Measurements from ENCODE around the gene CLDN10.
"Not testable (repeated sequence)": the region's sequence is repeated elsewhere in the genome, so short reads cannot be mapped to it uniquely, and the experiment has no call there.

CLDN10 gene

GRCh38 chr13:95552539-95553441 lies at the start of gene CLDN10:
Gene CLDN10, plus strand, starts transcription at chr13:95552720. Its CDS starts 34 bp downstream, at chr13:95552754.
- DNase-seq = no peak

- no peak for DNase-seq
Measured at GRCh38 chr13:95503662-95504061, 48.9 kb upstream of the CLDN10 start.

GRCh38 chr13:95505265-95505664 lies 47.3 kb upstream of the CLDN10 start:
- DNase-seq = no peak

GRCh38 chr13:95505986-95506385 lies 46.5 kb upstream of the CLDN10 start:
- no peak for DNase-seq

DNA sequence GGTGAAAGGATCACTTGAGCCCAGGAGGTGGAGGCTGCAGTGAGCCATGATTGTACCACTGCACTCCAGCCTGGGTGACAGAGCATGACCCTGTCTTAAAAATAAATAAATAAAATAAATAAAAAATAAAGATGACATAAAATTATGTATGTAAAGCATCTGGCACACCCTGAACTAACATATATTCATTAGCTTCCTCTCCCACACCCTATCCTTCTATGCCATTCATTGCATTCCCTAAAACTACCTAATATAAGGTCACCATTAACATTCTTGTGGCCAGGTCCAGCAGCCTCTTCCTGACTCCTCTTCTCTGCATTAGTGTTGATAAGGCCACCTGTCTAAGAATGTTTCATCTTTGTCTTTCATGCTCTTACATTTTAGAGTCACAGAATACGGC lies 44.5 kb upstream of the CLDN10 start:
- DNase-seq = no peak

DNA sequence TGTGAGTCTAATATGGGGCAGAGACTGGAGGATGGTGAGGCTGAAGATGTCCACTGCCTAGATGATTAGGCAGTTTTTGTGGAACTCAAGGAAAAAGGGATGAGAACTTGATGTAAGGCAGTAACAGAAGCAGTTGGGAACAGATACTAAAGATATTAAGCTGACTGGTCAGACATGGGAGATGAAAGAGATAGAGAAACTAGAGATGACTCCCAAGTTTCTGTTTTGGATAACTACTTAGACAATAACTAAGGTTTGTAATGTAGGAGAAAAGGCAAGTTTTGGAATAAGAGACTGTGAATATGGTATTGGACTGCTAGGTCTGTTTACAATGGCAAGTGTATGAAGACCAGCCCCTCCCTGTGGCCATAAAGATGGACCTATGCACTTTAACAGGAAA lies 43.5 kb upstream of the CLDN10 start:
- no peak for DNase-seq

- no peak for DNase-seq
Measured at GRCh38 chr13:95509521-95510310, 42.8 kb upstream of the CLDN10 start.

GRCh38 chr13:95510950-95511349 lies 41.6 kb upstream of the CLDN10 start:
- no peak for DNase-seq

DNA sequence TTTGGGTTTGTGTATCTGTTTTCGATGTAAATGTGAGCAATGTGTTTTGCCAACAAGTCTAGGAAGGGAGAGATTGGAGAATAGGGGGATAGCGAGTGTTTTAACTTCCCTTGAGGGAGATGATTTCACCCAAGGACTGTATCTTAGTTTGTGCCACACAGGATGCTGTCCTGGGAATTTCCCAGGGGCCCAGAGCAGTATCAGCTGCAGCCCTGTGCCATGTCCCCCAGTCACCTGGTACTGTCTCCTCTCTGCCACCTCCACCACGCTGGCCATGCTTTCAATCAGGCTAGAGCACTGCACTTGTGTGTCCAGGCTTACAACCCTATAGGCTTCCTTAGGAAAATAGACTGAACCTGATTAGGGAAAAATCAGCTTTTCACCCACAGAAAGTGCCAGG lies 40.1 kb upstream of the CLDN10 start:
- no peak for DNase-seq

DNA sequence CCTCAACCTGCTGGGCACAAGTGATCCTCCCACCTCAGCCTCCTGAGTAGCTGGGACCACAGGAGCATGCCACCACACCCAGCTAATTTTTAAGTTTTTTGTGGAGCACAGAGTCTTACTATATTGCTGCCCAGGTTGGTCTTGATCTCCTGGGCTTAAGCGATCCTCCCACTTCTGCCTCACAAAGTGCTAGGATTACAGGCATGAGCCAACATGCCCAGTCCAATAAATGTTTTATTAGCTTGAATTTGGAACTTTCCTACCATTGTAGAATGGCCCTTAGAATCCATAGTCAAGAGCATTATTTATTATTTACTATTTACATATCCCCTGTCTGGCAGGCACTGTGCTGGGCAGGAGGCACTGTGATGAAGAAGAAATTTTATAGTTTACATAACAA lies 39.6 kb upstream of the CLDN10 start:
- no peak for DNase-seq

DNA sequence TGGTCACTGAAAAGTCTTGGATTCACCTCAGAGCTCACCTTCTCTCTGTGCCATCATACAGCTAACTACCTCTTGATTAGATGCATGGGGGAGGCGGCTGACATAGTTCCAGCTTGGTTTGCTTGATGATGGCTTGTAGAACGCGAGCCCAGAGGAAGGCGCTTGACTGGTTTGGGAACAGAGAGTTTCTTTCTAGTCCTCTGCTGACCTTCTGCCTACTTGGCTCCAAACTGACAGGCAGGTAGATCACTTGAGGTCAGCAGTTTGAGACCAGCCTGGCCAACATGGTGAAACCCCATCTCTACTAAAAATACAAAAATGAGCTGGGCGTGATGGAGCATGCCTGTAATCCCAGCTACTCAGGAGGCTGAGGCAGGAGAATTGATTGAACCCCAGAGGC lies 36.9 kb upstream of the CLDN10 start:
- not testable (repeated sequence) for DNase-seq

DNA sequence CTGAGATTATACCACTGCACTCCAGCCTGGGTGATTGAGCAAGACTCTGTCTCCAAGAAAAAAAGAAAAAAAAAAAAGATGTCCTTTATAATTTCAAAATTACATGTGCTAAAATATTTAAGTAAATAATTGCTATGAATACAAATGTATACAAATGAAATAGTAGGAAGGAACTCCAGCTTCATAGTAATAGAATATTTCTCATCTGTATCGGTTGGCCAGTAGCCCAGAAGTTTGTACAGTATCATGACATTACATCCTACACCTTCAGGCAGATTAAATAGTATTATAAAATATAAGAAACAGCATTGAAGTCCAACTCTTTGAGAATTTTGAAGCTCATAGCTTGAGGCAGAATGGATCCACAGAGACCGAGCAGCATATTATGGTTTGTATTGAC lies 36.5 kb upstream of the CLDN10 start:
- DNase-seq = no peak

GRCh38 chr13:95516492-95516891 lies 36.0 kb upstream of the CLDN10 start:
- DNase-seq = no peak

DNA sequence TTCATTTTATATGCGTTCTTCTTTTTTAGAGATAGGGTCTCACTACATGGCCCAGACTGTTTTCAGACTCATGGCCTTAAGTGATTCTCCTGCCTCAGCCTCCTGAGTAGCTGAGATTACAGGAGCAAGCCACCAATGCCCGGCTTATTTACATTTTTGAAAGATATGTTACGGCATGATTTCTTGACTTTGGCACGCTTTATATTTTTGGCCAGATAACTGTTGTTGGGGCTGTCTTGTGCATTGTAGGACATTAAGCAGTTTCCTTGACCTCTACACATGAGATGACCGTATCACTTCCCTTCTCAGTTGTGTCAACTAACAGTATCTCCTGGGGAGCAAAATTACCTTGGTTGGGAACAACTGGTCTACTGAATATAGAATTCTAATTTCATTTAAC lies 28.9 kb upstream of the CLDN10 start:
- no peak for DNase-seq

DNA sequence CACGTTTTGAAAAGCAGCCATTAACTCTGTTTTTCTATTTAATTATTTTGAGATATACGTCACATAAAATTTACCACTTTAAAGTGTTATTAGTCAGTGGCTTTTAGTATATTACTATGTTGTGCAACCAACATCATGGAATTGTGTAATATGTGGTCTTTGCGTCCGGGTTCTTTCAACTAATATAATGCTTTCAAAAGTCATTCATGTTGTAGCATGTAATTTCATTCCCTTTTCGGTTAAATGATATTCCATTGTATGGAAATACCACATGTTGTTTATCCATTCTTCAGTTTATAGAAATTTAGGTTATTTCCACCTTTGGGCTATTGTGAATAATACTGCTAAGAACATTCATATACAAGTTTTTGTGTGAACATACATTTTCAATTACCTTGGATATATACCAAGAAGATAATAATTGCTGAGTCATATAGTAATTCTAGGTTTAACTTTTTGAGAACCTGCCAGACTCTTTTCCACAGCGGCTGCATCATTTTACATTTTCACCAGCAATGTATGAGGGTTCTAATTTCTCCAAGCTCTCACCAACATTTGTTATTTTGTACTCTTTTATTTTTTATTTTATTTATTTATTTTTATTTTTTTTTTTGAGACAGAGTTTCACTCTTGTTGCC lies 28.1 kb upstream of the CLDN10 start:
- DNase-seq = no peak

- no peak for DNase-seq
Measured at GRCh38 chr13:95527955-95528354, 24.6 kb upstream of the CLDN10 start.

- no peak for DNase-seq
Measured at GRCh38 chr13:95530178-95530577, 22.3 kb upstream of the CLDN10 start.

DNA sequence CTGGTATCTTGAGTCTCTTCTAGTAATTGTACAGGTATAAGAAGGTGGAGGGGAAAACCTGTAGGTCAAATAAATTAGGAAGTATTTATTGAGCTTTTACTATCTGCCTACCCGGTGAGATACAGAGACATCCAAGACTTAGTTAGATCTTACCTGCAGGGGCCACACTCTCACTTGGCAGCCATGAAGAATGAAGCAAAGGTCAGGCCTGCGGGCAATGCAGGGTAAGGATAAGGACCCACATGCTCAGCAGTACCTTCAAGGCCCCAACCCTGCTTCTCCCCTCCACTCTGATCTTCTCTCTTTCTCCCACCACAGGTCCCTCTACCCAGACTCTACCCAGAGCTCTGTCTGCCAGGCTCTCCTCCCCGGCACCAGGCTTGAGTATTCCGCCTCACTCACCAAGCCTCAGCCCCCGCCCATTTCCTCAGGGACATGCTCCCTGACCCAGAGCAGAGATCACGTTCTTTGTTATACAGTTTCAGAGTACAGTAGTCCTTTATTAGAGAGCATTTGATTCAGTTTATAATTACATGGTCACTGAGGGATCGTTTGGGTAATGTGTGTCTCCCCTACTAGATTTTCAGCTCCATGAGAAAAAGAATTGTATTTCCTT lies 18.9 kb upstream of the CLDN10 start:
- DNase-seq = no peak

DNA sequence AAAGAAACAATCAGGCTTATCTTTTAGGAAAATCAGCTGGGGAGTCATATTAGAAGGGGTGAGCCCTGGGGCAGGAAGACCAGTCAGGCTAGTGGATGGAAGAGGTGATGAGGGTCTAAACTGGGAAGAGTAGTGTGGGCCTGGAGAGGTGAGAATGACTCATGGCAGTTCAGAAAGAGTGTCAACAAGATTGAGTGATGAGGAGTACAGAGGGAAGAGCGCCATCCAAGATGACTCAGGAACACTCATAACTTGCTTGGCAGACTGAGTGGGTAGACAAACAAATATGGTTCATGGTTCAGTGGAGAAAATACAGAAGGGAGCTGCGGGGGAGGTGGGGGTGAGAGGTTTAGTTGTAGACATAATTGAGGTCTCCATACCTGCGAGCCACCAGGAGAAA lies 17.3 kb upstream of the CLDN10 start:
- DNase-seq = no peak

DNA sequence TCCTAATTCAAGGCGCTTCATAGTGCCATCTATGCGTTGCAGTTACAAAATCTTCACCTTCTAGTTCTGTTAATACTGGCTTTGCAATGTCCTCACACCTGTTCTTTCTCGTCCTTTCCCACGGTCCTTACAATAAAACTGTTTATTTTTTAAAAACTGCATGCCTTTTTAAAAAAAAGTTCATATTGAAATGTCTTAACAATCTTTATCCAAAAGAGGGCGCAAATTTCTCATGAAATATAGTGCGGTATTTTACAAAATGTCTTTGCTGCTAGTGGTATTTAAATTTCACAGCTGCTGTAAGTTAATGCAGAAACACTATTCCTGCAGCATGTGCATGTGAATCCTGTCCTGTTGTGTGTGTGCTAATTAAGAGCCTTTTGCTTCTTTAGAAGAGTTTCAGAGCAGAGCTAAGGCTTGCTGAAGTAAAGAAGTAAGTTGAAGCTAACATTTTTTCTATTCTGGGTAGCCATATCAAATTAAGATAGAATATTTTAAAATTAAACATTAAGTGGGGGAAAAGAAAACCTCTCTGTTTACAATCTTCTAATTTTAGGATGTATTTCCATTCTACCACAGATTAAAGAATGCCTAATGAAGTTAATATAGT lies 15.8 kb upstream of the CLDN10 start:
- DNase-seq = no peak

- no peak for DNase-seq
Measured at GRCh38 chr13:95540888-95541287, 11.6 kb upstream of the CLDN10 start.

GRCh38 chr13:95541308-95541707 lies 11.2 kb upstream of the CLDN10 start:
- DNase-seq = no peak

Measured in activated gamma-delta T cell treated with Interleukin-2 at 50 U/mL for 16 hours (primary cell).